Panc1 (cell line): ENCODE data around the gene GDF2. TPM values are rescaled to one million over a fixed set of nuclear protein-coding genes. Genes with fewer than 3 reads are reported as not detected.

Experiments used
- ATAC-seq: fragments of 200-7000 bp; cut with Tn5 transposase; 2 replicates; pipeline ENCODE4 v1.9.1; 2020; ENCODE audit warnings: mild to moderate bottlenecking, moderate library complexity
- BruUV-seq: library from RNA; stranded (reverse); fragments of 400-500 nt; replicated peaks from 2 replicates; lab custom pipeline; 2021; lab: Mats Ljungman, UMichigan
- CTCF ChIA-PET: fragments of 300-600 bp; sonication (Branson Sonifier 250); formaldehyde crosslinking; loops from one replicate; lab custom pipeline; 2022; ENCODE audit warnings: antibody characterized with exemption; lab: Charles Lee
- POLR2A ChIA-PET: fragments of 300-600 bp; sonication (Branson Sonifier 250); formaldehyde crosslinking; loops from one replicate; lab custom pipeline; 2022; ENCODE audit warnings: antibody characterized with exemption; lab: Charles Lee
- DNase-seq: peaks from one replicate; pipeline ENCODE4 v3.0.0-alpha.2; 2010; ENCODE audit warnings: low read depth, low spot score
- H3K27ac ChIP-seq: 2 replicates; pipeline ENCODE4 v1.5.1; 2011; ENCODE audit warnings: mild to moderate bottlenecking, low read length, inconsistent platforms
- H3K27me3 ChIP-seq: fragments of 200-500 bp; sonication (Bioruptor generic); 2 replicates; pipeline ENCODE4 v1.6.0; 2014; ENCODE audit warnings: low read length, inconsistent platforms; ENCODE audit not compliant: control insufficient read depth, insufficient read depth
- H3K36me3 ChIP-seq: fragments of 200-500 bp; sonication (Bioruptor generic); 2 replicates; pipeline ENCODE4 v1.5.1; 2014; ENCODE audit warnings: inconsistent platforms, mild to moderate bottlenecking, low read length, moderate library complexity; ENCODE audit not compliant: control insufficient read depth, insufficient read depth
- H3K4me1 ChIP-seq: 2 replicates; pipeline ENCODE4 v1.5.1; 2011; ENCODE audit warnings: inconsistent platforms, mild to moderate bottlenecking, low read length, moderate library complexity; ENCODE audit not compliant: control insufficient read depth, insufficient read depth
- H3K4me3 ChIP-seq, 2 experiments: 2 replicates each; pipeline ENCODE4 v1.5.1; 2011 to 2012; ENCODE audit warnings: low read depth in 2 of 2, low read length in 2 of 2, mild to moderate bottlenecking in 2 of 2, inconsistent platforms in 1 of 2, moderate library complexity in 1 of 2
- H3K9me3 ChIP-seq: fragments of 200-500 bp; sonication (Bioruptor generic); 2 replicates; pipeline ENCODE4 v1.5.1; 2014; ENCODE audit warnings: low read depth, mild to moderate bottlenecking, inconsistent platforms, low read length, moderate library complexity; ENCODE audit not compliant: control insufficient read depth, insufficient read depth
- CTCF ChIP-seq: fragments of 450-650 bp; IDR thresholded peaks from 2 replicates; pipeline ENCODE4 v1.5.1; 2017; ENCODE audit warnings: mild to moderate bottlenecking
- POLR2AphosphoS5 ChIP-seq: IDR thresholded peaks from 2 replicates; pipeline ENCODE4 v1.6.1; 2012; ENCODE audit warnings: mild to moderate bottlenecking, low read depth, low read length, moderate library complexity
- REST ChIP-seq, 2 experiments: IDR thresholded peaks; 2 replicates each; pipeline ENCODE4 v1.6.1; 2011 to 2012; ENCODE audit warnings: low read depth in 2 of 2, control low read depth in 1 of 2, low read length in 1 of 2, mild to moderate bottlenecking in 1 of 2, moderate library complexity in 1 of 2; ENCODE audit not compliant: insufficient read depth in 1 of 2
- SIN3A ChIP-seq: IDR thresholded peaks from 2 replicates; pipeline ENCODE4 v1.6.1; 2012; ENCODE audit warnings: low read depth, mild to moderate bottlenecking, low read length, moderate library complexity, borderline replicate concordance; ENCODE audit not compliant: insufficient read depth
- TCF7L2 ChIP-seq: IDR thresholded peaks from 2 replicates; pipeline ENCODE4 v1.6.1; 2011; ENCODE audit warnings: mild to moderate bottlenecking, low read depth, low read length, inconsistent platforms
- in situ Hi-C: cut with HindIII; loops from 2 replicates; pipeline ENCODE4 v1.10.0; 2016; ENCODE audit warnings: low sequenced_read_pairs, low pct_unique_long_range_greater_than_20kb
- intact Hi-C: fragments of 100-400 bp; cut with micrococcal nuclease; formaldehyde crosslinking; loops from one replicate; pipeline ENCODE4 v1.10.0; 2022; ENCODE audit not compliant: unreplicated experiment
- total RNA-seq: library from RNA; stranded (reverse); gene quantifications from one replicate; pipeline ENCODE4 v1.2.1, GENCODE V29; 2021; ENCODE audit not compliant: unreplicated experiment

Gene GDF2
- total RNA-seq, 1 experiment from 2014 or later: not detected

GRCh38 chr10:47300429-47300931 is 21.8 kb upstream of the GDF2 start:
- Histone ChIP-seq H3K36me3 (no peaks in the 10 kb centered on the region), H3K27ac (no peak overlapping the region), H3K9me3 (no peaks in the 10 kb centered on the region), H3K27me3 (peaks cover 28% of the 10 kb centered on the region), H3K4me1 (peaks cover 5% of the 10 kb centered on the region; the same call in 1 of the 2 replicates), H3K4me3 (peak overlapping the region; percentile 1 to 31; a peak in 2 of 4 replicates)
- TF ChIP-seq TCF7L2 (no peak), CTCF (no peak), REST (IDR thresholded peaks at IDR 0.05; ENCODE audit: insufficient read depth in 1 of 2, low read depth in 2 of 2, low read length in 1 of 2) (no peak), SIN3A (no peak), POLR2AphosphoS5 (no peak)
- CTCF ChIA-PET: interaction anchor here (0.5 kb wide), 1 partner anchor 276 kb away, joined by 3 read pairs; no protein-coding TSS in a partner anchor
- no TSS peak for BruUV-seq
- in situ Hi-C loops: no loop called here
- intact Hi-C loops: no loop called here
- DNase-seq: no peak
- POLR2A ChIA-PET: no interaction called here
- ATAC-seq: peak; percentile 64

- POLR2A ChIA-PET: no interaction called here
- Histone ChIP-seq H3K9me3 (no peaks in the 10 kb centered on the region), H3K36me3 (no peaks in the 10 kb centered on the region), H3K27ac (no peak overlapping the region), H3K27me3 (peaks cover 23% of the 10 kb centered on the region), H3K4me3 (no peak overlapping the region), H3K4me1 (peaks cover 5% of the 10 kb centered on the region; the same call in 1 of the 2 replicates)
- intact Hi-C loops (no loop called here), in situ Hi-C loops (no loop called here)
- DNase-seq (no peak), ATAC-seq (no peak)
- no TSS peak for BruUV-seq
- TF ChIP-seq POLR2AphosphoS5 (no peak), SIN3A (no peak), TCF7L2 (no peak), CTCF (no peak), REST (IDR thresholded peaks at IDR 0.05; ENCODE audit: insufficient read depth in 1 of 2, low read depth in 2 of 2, low read length in 1 of 2) (no peak)
- CTCF ChIA-PET: no interaction called here
Observed at GRCh38 chr10:47301833-47302232, 20.4 kb upstream of the GDF2 start.
